Measurements from ENCODE around the gene NPC1. TPM values are rescaled to one million over a fixed set of nuclear protein-coding genes. Genes with fewer than 3 reads are reported as not detected.
A peak's percentile ranks its signal among the peaks of the same experiment; 100 is the strongest.

Gene NPC1
- total RNA-seq, 1 donor from 2014 or later = 43.3 TPM

DNA sequence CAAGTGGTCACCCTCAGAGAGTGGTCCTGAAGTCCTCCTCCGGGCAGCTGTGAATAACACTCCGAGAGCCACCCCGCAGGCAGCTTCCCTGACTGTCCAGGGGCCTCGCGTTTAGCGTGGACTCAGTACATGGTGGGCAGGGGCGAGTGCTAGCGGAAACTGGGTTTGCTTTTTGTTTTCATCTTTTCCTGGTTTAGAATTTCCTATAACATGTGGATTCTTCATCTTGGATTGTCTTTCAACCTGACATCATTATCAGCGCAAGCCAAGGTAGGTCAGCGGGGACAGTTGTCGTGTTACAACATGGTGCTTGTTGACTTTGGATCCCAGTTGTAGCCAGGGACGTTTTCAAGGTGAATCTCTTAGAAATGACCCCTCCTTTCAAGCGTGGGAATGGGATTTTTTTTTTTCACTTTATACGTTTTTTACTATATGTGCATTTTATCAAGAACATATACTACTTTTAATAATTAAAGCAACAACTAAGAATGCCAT, 62.0 kb downstream of the NPC1 start:
- no peaks in the 10 kb centered on the region for H3K27me3 Mint-ChIP-seq
- H3K9me3 Mint-ChIP-seq = no peaks in the 10 kb centered on the region
- no peak overlapping the region for H3K27ac Mint-ChIP-seq
- TF ChIP-seq, protein P1, sequence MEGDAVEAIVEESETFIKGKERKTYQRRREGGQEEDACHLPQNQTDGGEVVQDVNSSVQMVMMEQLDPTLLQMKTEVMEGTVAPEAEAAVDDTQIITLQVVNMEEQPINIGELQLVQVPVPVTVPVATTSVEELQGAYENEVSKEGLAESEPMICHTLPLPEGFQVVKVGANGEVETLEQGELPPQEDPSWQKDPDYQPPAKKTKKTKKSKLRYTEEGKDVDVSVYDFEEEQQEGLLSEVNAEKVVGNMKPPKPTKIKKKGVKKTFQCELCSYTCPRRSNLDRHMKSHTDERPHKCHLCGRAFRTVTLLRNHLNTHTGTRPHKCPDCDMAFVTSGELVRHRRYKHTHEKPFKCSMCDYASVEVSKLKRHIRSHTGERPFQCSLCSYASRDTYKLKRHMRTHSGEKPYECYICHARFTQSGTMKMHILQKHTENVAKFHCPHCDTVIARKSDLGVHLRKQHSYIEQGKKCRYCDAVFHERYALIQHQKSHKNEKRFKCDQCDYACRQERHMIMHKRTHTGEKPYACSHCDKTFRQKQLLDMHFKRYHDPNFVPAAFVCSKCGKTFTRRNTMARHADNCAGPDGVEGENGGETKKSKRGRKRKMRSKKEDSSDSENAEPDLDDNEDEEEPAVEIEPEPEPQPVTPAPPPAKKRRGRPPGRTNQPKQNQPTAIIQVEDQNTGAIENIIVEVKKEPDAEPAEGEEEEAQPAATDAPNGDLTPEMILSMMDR (conservative IDR thresholded peaks at IDR 0.05) = no peak
- DNase-seq (ENCODE audit: extremely low spot score, unreplicated experiment) = no peak
- no peak overlapping the region for H3K4me3 Mint-ChIP-seq
- no peaks in the 10 kb centered on the region for H3K4me1 Mint-ChIP-seq (ENCODE audit: unreplicated experiment)
- H3K36me3 Mint-ChIP-seq = peaks cover 49% of the 10 kb centered on the region

DNA sequence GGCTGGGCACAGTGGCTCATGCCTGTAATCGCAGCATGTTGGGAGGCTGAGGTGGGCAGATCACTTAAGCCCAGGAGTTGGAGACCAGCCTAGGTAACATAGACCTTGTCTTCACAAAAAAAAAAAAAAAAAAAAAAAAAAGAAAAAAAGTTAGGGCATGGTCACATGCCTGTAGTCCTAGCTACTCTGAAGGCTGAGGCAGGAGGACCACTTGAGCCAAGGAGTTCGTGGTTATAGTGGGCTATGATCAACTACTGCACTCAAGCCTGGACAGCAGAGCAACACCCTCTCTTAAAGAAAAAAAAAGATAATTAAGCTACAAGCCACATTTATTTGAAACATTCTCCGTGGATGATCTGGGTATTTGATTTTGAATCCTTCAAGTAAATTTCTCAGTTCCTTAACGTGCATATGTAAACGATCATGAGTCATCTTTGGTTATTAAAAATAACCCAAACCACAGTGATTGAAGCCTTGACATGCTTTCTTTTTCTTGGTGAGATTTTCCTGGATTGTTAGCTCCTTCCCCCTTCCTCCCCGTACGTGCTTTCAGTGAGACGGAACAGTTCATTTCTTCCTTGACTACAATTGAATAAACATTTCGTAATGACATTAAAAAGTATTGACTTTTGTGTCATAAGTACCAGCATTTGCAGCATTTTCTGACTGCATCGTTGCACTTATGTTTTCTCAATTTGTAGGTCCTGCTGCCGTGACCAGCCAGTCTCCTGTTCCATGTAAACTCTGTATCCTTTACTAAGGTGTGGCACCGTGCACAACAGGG, 62.7 kb downstream of the NPC1 start:
- H3K4me1 Mint-ChIP-seq (ENCODE audit: unreplicated experiment) = no peaks in the 10 kb centered on the region
- H3K27me3 Mint-ChIP-seq = no peaks in the 10 kb centered on the region
- peak overlapping the region; percentile 52 for H3K27ac Mint-ChIP-seq
- no peak for DNase-seq (ENCODE audit: extremely low spot score, unreplicated experiment)
- TF ChIP-seq, protein P1 (conservative IDR thresholded peaks at IDR 0.05) = no peak
- peaks cover 47% of the 10 kb centered on the region for H3K36me3 Mint-ChIP-seq
- H3K4me3 Mint-ChIP-seq = no peak overlapping the region
- no peaks in the 10 kb centered on the region for H3K9me3 Mint-ChIP-seq

DNA sequence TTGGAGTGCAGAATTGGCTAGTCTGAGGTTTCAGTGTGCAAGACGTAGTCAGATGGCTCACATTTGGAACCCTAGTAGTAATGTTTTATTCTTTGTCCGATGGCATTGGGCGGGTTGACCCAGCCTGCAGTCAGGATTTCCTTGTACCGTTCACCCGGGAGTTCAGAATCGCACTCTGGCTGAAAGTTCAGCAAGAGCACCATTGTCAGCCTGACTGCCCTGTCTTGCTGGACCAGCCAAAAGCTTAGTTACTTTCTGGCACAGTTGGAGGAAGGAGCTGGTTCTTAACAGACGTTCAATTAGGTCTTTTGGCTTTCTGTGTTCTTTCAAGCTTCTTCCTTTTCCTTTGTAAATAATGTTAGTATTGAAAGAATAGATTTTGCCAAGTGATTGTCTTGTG, 64.4 kb downstream of the NPC1 start:
- Mint-ChIP-seq H3K27ac (no peak overlapping the region), H3K9me3 (no peaks in the 10 kb centered on the region), H3K36me3 (peaks cover 42% of the 10 kb centered on the region), H3K4me3 (no peak overlapping the region), H3K27me3 (no peaks in the 10 kb centered on the region), H3K4me1 (ENCODE audit: unreplicated experiment) (no peaks in the 10 kb centered on the region)
- no peak for DNase-seq (ENCODE audit: extremely low spot score, unreplicated experiment)
- TF ChIP-seq, protein P1 (conservative IDR thresholded peaks at IDR 0.05) = no peak

DNA sequence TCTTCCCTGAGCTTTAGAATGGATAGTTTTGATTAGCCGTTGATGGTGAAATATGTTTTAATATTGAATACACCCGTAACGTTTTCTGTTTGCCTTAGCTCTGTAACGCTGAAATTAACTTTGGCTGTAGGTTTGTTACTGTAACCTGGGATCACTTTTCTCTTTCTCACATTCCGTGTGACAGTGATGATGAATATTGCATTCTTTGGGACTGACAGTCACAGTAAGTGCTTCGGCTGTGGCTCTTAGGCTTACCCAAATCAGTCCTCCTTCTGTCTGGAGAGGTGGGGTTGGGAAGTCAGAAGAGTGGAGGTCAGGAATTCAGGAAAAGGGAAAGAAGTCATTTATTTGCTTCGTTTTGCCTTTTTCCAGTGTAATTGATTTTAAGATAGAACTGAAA, 65.0 kb downstream of the NPC1 start:
- H3K4me1 Mint-ChIP-seq (ENCODE audit: unreplicated experiment) = no peaks in the 10 kb centered on the region
- no peaks in the 10 kb centered on the region for H3K27me3 Mint-ChIP-seq
- peaks cover 38% of the 10 kb centered on the region for H3K36me3 Mint-ChIP-seq
- no peak overlapping the region for H3K4me3 Mint-ChIP-seq
- TF ChIP-seq, protein P1 (conservative IDR thresholded peaks at IDR 0.05) = no peak
- H3K27ac Mint-ChIP-seq = peak overlapping the region; percentile 16
- no peaks in the 10 kb centered on the region for H3K9me3 Mint-ChIP-seq
- DNase-seq (ENCODE audit: extremely low spot score, unreplicated experiment) = no peak

DNA sequence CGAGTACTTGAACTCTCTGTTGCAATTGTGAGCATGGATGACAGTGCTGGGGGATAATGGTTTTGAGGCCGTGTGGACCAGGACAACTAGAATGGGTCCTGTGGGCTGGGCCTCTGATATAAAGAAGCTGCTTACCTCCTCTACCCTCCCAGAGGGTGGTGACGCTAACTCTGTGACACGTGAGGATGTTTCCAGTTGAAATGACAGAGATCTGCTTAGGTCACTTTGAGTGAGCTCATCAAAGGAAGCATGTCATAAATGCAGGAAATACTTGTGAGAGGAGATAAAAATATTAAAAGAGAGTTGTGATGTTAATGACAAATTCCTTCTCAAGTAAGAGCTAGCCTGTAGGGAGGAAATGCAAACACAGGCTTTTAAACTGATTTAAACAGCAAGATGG, 66.6 kb downstream of the NPC1 start:
- TF ChIP-seq, protein P1 (conservative IDR thresholded peaks at IDR 0.05) = no peak
- Mint-ChIP-seq H3K27ac (peak overlapping the region; percentile 79), H3K4me3 (no peak overlapping the region), H3K27me3 (no peaks in the 10 kb centered on the region), H3K36me3 (peaks cover 40% of the 10 kb centered on the region), H3K9me3 (no peaks in the 10 kb centered on the region), H3K4me1 (ENCODE audit: unreplicated experiment) (peaks cover 10% of the 10 kb centered on the region)
- DNase-seq (ENCODE audit: extremely low spot score, unreplicated experiment) = no peak
